HG03469 (cell line): Measurements from ENCODE around the gene RIMS4.

Experiments used
- ATAC-seq: cut with Tn5 transposase; IDR thresholded peaks from one replicate; pipeline ENCODE4 v1.9.1; 2021; ENCODE audit warnings: mild to moderate bottlenecking, moderate library complexity, moderate number of reproducible peaks; ENCODE audit not compliant: unreplicated experiment

RIMS4 gene

DNA sequence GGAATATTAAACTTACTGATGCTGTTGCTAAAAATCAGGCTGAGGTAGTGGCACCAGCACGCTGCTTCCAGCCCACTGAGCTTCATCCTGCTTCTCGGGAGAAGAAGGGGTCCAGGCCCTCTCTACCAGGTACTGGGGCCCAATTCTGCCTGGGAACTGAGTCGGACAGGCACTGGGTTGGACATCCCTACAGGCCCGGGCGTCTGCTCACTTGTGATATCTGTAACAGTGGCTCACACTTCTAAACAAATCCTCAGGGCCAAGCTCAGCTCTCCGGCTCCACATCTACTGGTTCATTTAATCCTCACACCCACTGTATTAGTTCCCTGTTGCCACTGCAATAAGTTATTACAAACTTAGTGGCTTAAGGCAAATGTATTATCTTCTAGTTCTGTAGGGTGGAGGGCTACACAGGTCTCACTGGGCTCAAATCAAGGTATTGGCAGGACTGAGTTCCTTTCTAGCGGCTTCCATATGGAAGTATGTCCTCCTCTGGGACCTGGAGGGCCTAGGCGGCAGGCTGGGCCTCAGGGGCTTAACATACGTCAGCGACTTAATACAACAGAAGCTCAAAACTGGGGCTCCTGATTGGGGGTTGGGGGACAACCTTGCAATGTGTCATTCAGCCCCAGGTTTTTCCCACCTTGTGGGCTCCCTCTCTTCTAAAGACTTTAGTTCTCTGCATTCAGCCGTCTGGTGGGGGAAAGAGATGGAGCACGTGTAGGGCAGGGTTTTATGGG lies 66.3 kb downstream of the RIMS4 start:
- ATAC-seq, result no peak

DNA sequence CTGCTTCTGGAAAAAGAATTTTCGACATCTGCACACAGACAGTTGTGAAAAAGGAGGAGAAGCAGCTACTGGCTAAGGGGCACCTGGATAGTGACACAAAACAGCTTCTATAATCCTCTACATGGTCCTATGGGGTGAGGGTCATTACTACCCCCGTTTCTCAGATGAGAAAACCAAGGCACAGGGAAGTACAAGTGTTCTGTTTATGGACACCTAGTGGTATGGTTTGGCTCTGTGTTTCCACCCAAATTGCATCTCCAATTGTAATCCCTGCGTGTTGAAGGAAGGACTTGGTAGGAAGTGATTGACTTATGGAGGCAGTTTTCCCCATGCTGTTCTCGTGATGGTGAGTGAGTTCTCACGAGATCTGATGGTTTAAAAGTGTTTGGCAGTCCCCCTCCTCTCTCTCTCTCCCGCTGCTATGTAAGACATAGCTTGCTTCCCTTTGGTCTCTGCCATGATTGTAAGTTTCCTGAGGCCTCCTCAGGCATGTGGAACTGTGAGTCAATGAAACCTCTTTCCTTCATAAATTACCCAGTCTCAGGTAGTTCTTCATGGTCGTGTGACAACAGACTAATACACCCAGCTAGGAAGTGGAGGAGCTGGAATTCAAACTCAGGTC lies 67.2 kb downstream of the RIMS4 start:
- no peak for ATAC-seq

DNA sequence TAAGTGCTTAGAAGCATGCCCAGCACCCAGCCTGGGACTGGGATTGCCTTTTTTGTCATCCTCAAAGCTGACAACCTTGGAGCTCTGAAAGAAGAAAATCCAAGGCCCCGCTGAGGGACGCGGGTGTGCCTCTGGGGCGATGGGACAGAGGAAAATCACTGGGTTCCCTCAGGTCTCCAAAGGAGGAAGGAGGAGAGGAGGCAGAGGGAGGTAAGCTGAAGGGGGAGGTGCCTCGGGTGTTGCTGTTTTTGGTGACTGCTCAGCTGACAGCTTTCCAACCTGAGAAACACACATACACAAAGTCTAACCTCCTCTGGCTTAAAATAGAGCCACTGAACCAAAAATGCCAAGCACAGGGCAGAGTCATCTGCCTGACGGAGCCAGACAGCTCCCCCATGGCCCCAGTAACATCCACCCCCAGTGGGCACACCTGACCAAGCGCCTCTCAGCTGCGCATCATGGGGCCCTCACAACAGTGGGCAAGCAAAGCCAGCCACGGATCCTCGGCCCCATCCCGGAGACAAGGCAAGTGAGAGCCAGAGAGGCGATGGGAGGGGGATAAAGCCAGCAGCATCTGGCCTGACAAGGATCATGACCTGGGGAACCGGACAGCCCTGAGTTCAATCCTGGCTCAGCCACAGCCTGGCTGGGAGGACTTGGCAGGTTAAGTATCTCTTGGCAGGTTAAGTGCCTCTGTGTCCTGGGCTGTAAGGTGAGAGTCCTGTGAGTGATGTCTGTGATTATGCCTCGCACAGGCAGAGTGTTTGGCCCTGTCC lies 67.9 kb downstream of the RIMS4 start:
- no peak for ATAC-seq

DNA sequence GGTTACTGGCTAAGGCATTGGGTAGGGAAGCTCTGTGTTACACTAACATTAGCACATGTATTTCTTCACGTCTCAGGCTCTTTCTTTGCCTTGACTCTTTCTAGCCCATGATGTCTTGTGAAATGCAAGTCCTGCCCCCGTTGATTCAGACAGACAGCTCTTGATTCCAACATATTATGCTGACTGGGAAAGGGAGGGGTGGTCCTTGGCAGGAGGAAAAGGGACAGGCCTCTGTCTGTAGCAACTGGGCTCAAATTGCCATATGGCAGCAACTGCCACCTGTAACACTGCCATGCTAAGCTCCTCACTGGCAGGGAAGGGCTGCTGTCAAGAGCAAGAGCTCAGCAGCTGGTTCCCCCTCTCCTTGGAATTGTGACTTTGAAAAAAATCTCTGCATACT lies 70.4 kb downstream of the RIMS4 start:
- ATAC-seq, result no peak

DNA sequence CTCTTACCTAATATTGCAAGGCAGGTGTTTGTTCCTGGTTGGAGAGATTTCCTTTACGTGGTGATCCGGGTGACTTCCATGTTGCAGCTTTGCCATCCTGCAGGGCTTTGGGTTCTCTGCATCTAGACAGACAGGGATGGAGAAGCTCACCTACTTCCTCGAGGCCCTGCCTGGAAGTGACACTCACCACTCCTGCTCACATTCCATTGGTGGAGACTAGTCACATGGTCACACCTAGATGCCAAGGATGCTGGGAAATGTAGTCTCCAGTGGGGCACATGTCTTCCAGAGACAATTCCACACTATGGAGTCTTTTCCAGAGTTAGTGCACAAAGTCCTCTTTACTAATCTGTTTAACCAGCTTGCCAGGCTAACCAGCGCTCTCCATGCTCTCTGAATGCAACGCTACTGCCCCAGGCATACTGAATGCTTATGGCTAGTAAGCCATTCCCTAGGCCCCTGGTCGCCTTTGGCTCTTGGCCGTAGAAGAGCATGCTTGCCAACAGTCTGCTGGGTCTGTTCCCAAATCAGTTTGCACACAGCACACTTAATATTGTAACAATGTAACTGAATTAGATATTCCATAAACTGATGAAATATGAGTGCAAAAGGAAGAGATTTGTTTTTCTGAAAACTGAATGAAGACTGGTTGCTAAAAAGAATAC lies 71.4 kb downstream of the RIMS4 start:
- no peak for ATAC-seq

DNA sequence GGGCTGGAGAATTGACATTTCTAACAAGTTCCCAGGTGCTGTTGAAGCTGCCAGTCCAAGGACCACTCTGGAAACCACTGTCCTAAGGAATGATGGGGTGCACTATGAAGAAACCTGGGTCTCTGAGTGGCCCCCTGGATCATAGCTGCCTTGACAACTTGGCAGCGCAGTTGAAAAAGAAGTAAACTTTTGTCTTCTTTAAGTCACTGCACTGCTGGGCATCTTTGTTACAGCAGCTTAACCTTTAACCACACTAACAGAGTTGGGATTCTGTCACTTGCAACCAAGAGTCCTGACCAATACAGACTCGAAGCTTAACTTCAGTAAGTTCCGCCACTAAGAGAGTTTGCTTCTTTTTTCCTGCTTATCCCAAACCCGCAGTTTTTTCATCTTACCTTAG lies 73.2 kb downstream of the RIMS4 start:
- ATAC-seq, result no peak

DNA sequence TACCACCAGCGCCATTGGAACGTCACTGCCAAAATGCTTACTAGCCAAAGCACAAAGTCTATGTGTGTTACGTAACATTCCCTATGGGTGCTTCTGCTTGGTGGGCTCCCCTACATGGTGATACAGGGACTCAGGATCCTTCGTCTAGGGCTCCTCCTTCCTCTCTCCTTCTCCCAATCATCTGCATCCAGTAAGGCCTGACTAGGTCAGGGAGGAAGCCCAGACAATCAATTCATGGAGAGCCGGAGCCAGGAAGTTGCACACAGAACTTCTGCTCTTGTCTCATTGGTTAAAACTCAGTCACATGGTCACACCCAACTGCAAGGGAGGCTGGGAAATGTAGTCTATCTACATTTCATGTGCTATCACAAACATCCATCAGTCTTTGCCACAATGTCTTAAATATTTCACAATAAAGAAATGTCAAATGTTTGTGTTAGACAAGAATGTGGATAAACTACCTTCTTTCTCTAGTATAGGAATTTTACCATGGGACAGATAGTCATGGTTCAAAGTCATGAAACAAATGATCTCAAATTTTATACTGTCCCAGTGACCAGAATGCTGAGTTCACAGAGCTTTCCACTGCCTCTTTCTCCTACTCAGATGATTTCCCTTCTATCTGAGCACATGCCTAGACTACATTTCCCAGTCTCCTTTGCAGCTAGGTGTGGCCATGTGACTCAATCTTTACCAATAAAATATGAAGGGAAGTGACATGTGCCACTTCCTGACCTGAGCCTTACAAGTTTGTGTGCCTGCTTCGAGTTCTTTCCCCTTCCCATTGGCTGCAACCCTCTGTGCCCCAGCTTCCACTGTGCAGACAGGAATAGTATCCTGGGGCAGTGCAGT lies 74.0 kb downstream of the RIMS4 start:
- no peak for ATAC-seq

DNA sequence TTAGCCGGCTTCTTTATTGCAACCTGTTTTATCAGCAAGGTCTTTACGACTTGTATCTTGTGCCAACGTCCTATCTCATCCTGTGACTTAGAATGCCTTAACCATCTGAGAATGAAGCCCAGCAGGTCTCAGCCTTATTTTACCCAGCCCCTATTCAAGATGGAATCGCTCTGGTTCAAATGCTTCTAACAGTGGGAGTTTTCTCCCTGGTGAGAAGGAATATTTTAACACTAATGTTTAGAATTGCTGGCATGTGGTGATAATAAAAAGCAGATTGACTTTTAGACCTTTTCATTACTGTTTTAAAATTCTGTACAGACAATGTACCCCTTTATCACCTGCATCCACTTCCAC lies 74.6 kb downstream of the RIMS4 start:
- no peak for ATAC-seq

DNA sequence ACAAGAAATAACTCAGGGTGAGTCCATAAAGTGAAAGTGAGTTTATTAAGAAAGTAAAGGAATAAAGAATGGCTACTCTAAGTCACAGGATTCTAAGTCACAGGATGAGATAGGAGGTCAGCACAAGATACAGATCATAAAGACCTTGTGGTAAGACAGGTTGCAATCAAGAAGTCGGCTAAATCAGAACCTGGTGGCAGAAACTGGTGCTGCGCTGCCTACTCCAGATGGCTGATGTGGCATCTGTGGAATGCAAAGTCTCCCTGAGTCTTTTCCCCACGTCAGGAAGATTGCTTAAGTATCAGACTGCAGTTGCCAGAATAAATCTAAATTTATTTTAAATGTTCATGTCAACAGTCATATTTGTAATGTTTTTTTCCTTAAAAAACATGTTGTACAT lies 75.4 kb downstream of the RIMS4 start:
- ATAC-seq, result no peak

DNA sequence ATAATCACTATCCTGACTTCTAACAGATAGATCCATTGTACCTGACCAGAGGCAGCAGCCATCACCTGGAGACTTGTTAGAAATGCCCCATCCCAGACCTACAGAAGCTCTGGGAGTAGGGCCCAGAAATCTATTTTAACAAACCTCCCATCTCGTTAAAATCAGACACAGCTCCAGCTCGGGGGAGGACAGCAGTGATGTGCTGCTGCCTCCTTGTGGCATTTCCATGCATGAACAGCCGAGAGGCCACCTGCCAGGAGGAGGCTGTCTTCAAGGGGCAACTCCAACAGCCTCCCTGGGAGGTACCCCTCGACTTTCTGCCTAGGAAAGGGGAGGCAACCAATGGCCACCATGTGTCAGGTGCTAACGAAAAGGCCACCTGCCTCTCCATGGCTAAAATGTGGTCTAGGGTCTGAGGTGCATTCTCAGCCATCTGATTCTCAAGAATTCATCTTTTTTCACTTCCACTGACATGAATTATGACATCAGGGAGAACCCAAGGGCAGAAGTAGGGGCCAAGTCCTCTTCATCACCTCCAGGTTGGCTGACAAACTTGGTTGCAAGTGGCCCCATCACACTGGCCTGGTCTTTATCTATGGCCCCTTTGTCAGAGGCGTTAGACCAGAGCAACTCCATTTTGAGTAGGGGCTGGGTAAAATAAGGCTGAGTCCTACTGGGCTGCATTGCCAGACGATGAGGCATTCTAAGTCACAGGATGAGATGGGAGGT lies 76.8 kb downstream of the RIMS4 start:
- ATAC-seq, result no peak

DNA sequence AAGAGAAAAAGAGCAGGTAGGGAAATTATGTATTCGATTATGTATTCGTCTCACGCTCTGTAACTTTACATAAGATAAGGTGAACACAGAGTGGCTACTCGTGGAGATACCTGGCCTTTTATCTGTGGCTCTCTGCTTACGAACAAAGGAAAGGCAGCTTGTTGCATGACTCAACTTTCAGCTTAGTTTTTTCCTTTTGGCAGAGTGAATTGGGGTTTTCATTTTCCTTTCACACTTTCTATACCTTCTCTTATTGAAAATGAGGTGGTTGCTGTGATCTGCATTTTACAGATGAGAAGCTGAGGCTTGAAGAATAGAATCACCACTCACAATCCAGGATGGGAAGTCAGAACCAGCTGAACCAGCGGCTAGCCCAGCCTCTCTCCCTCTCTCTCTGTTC lies 78.0 kb downstream of the RIMS4 start:
- ATAC-seq, result no peak

DNA sequence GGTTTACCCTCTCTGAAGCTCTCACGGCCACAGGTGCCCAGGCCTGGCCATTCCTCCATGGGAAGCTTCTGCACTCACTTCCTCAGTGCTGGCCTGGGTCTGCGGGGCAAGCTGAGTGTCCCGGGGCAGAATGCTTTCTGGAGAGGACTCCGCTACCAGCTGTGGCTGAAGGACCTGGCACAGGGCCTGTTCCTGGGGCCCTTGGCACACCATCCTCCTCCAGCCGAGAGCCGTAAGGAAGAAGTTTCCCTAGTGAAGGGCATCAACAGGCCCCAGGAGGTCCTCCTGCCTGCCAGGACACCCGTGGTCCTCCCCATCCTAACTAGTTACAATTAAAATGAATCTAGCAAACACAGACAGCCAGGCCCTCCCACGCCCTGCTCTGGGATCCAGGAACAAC lies 78.7 kb downstream of the RIMS4 start:
- no peak for ATAC-seq

DNA sequence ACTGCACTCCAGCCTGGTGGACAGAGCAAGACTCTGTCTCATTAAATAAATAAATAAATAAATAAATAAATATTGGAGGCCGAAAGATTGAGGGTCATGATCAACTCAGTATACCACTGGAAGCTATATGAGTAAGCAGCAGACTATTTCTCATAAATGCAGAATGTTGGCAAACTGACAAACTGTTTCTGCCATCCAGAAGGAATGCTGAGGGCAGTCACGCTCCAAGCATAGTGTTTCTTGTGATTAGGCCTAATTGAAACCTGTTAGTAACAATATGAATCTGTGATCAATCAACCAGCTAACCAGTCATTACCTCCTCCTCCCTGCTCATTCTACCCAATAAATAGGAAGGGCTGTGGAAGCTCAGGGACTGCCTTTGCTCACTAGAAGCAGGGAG lies 79.9 kb downstream of the RIMS4 start:
- ATAC-seq, result no peak

DNA sequence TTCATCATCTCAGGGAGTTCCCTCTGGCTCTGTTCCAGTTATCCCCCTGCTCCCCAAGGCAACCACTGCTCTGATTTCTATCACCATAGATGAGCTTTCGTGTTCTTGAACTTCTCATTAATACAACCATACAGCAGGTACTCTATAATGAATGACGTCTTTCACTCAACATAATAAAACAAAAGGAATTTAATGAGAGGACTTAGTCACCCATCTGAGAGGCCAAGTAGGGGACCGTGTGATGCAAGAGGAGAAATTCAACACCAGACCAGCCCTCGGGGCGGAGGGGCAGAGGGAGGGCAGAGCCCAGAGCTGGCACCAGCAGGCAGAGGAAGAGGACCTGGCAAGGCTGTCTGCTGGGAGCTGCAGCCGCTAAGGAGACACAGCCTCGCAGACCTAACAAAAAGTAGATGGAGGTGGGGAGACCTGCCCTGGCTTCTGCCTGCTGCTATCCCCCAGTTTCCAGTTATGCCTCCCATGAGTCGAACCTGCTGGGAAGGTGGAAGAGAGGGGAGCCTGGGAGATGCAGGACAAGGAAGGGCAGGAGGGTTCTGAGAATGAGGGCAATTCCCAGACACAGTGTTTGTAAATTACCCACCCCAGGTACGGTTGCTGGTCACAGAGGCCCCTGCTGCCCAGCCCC lies 81.4 kb downstream of the RIMS4 start:
- no peak for ATAC-seq

DNA sequence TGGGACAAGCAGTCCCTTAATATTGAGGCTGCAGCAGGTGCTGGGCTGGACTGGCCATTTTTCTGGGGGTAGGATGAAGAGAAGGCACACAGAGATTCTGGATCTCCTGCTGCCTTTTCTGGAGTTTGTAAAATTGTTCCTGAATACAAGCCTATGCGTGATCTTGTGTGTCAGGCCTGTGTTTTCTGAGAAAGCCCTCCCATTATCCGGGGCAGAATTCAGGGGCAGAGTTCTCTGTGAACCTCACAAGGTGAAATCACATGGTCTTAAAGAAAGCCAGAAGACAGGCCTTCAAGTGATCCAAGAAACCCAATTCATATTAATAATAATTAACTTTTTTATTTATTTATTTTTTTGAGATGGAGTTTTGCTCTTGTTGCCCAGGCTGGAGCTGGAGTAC lies 82.7 kb downstream of the RIMS4 start:
- ATAC-seq, result no peak

DNA sequence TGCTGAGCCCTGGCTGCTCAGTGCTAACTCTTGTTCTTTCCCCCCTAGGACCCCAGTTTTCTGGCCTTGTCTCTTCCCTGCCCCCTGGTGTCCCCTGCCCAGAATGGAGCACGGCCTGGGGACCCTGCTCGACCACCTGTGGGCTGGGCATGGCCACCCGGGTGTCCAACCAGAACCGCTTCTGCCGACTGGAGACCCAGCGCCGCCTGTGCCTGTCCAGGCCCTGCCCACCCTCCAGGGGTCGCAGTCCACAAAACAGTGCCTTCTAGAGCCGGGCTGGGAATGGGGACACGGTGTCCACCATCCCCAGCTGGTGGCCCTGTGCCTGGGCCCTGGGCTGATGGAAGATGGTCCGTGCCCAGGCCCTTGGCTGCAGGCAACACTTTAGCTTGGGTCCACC lies 83.3 kb downstream of the RIMS4 start:
- ATAC-seq, result no peak

DNA sequence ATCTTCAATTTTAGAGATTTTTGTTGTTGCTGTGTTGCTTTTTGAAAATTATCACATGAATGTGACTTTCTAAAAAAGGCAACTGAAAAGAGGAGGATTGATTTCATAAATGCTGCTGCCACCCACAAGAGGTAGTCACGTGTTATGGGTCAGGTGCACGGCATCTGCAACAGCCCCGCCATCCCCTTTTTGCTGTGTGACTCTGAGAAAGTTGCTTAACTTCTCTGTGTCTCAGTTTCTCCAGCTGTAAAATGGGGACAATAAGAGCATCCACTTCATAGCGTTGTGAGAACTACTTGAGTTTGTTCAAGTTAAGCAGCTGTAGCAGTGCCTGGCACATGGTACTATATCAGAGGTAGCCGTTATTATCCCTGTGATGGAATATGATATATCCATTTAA lies 84.5 kb downstream of the RIMS4 start:
- ATAC-seq, result no peak

DNA sequence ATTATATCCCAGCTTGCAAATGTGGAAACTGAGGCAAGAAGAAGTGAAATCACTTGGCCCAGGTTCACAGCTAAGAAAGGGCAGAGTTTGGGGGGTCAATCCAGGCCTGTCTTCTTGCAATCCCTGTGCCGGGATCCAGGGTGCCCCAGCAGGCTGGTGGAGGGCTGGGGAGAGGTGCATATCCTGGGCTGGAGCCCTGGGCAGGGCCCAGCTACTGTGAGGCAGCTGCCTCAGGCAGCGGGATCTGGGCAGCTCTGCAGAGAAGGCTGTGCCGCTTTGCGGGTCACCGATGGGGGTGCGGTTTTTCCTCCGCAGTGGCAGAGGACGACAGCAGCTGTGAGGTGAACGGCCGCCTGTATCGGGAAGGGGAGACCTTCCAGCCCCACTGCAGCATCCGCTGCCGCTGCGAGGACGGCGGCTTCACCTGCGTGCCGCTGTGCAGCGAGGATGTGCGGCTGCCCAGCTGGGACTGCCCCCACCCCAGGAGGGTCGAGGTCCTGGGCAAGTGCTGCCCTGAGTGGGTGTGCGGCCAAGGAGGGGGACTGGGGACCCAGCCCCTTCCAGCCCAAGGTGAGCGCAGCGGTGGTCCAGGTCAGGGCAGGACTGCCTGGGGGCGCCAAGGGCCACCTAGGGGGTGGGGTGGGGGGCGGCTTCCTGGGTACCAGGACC lies 85.8 kb downstream of the RIMS4 start:
- no peak for ATAC-seq

DNA sequence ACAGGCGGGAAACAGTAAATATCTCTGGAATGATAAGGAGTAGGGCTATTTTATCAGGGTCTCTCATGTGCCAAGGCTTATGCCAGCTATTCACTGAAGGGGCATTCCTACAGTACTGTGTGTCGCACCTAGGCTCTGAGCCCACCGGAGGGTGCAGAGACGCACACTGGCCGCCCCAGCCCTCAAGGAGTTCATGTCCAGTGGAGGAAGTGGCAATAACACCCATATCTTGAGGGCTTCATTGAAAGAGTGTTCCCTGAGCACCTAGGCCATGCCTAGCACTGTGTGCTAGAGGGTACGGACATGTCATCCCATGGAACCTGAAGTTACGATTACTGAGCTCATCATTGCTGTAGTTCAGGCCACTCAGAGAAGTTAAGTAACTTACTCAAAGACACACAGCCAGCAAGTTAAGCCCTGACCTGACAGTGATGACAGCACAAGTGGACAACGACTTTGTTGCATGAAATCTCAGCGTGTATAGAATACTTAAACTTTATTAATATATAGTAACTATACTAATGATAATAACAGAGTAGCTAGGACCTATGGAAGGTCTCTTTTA lies 86.5 kb downstream of the RIMS4 start:
- no peak for ATAC-seq
